ENCODE data around the gene ZC3H18.

The ZC3H18 gene

DNA sequence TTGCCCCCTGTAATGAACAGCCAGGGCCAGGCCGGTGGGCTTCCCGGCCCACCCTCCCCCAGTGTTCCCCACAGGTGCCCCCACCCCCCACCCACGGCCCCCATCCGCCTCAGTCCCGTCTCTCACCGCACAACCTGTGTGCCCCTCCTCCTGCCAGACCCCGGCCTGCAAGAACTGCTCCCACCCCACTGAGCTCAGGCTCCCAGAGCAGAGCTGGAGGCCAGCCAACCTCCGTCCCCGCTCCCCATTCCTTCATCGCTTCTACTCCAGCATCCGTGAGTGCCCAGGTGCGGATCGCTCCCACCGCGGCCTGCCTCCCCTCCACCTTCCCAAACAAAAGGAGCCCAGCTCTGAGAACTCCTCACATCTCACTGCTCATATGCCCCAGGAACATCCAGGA, 88.5 kb downstream of the ZC3H18 start:
- no peak for TF ChIP-seq USF1 (IDR thresholded peaks at IDR 0.05)
- no peak for TF ChIP-seq TEAD4 (IDR thresholded peaks at IDR 0.05)
- TF ChIP-seq TCF12 (IDR thresholded peaks at IDR 0.05; ENCODE audit: low read depth): no peak
- TF ChIP-seq NFIC (IDR thresholded peaks at IDR 0.05): no peak
- TF ChIP-seq MAX (IDR thresholded peaks at IDR 0.05): no peak
- TF ChIP-seq YY1 (IDR thresholded peaks at IDR 0.05; ENCODE audit: low read depth): no peak
- no peak for TF ChIP-seq EGR1 (IDR thresholded peaks at IDR 0.05)
- TF ChIP-seq ZBTB7A (IDR thresholded peaks at IDR 0.05; ENCODE audit: low read depth): no peak
- no peak for TF ChIP-seq CREB1 (IDR thresholded peaks at IDR 0.05; ENCODE audit: low read depth)
- TF ChIP-seq FOXM1 (IDR thresholded peaks at IDR 0.05; ENCODE audit: borderline replicate concordance, low read depth): no peak
- no peak for TF ChIP-seq EP300 (IDR thresholded peaks at IDR 0.05; ENCODE audit: borderline replicate concordance)
- no peak for TF ChIP-seq REST (IDR thresholded peaks at IDR 0.05; ENCODE audit: low read depth)
- no peak for TF ChIP-seq CEBPB (IDR thresholded peaks at IDR 0.05)
- TF ChIP-seq RAD21 (IDR thresholded peaks at IDR 0.05; ENCODE audit: low read depth): no peak
- TF ChIP-seq TAF1 (IDR thresholded peaks at IDR 0.05; ENCODE audit: low read depth): no peak

DNA sequence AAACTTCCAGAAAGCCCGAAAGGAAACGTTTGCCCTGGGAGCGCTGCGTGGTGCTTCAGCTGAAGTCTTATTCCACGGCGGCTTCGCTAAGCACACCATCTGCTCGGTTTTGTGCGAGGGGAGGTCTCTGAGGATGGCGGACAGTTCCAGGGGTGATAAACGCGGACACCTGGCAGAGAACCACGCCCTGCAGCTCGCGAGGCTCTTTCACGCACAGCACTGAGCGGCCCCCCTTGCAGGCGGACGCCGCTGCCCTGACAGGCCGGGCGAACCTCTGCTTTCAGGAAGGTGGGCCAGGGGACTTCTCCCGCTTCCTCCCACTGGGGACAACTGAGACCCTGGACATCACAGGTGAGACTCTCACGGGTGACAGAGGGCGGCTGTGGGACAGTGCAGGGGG, 89.0 kb downstream of the ZC3H18 start:
- TF ChIP-seq EGR1 (IDR thresholded peaks at IDR 0.05) (no peak), CEBPB (IDR thresholded peaks at IDR 0.05) (no peak), ZBTB7A (IDR thresholded peaks at IDR 0.05; ENCODE audit: low read depth) (no peak), REST (IDR thresholded peaks at IDR 0.05; ENCODE audit: low read depth) (no peak), EP300 (IDR thresholded peaks at IDR 0.05; ENCODE audit: borderline replicate concordance) (no peak), RAD21 (IDR thresholded peaks at IDR 0.05; ENCODE audit: low read depth) (no peak), NFIC (IDR thresholded peaks at IDR 0.05) (no peak), FOXM1 (IDR thresholded peaks at IDR 0.05; ENCODE audit: borderline replicate concordance, low read depth) (no peak), TAF1 (IDR thresholded peaks at IDR 0.05; ENCODE audit: low read depth) (no peak), MAX (IDR thresholded peaks at IDR 0.05) (no peak), TEAD4 (IDR thresholded peaks at IDR 0.05) (no peak), CREB1 (IDR thresholded peaks at IDR 0.05; ENCODE audit: low read depth) (no peak), USF1 (IDR thresholded peaks at IDR 0.05) (no peak), YY1 (IDR thresholded peaks at IDR 0.05; ENCODE audit: low read depth) (no peak), TCF12 (IDR thresholded peaks at IDR 0.05; ENCODE audit: low read depth) (no peak)

DNA sequence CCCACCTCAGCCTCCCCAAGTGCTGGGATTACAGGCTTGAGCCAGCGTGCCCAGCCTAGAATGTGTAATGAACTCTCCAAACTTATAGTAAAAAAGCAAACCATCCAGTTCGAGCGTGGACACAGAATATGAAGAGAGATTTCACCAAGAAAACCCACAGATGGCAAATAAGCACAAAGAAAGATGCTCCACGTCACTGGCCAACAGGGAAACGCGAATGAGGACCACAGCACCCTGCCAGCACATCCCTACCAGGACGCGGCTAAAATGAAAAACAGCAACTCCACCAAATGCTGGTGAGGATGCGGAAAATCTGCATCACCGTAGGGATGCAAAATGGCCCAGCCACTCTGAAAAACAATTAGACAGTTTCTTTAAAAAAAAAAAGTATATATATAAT, 91.3 kb downstream of the ZC3H18 start:
- no peak for TF ChIP-seq CEBPB (IDR thresholded peaks at IDR 0.05)
- no peak for TF ChIP-seq USF1 (IDR thresholded peaks at IDR 0.05)
- no peak for TF ChIP-seq RAD21 (IDR thresholded peaks at IDR 0.05; ENCODE audit: low read depth)
- no peak for TF ChIP-seq MAX (IDR thresholded peaks at IDR 0.05)
- no peak for TF ChIP-seq EGR1 (IDR thresholded peaks at IDR 0.05)
- TF ChIP-seq REST (IDR thresholded peaks at IDR 0.05; ENCODE audit: low read depth): no peak
- no peak for TF ChIP-seq ZBTB7A (IDR thresholded peaks at IDR 0.05; ENCODE audit: low read depth)
- TF ChIP-seq FOXM1 (IDR thresholded peaks at IDR 0.05; ENCODE audit: borderline replicate concordance, low read depth): no peak
- TF ChIP-seq NFIC (IDR thresholded peaks at IDR 0.05): no peak
- no peak for TF ChIP-seq YY1 (IDR thresholded peaks at IDR 0.05; ENCODE audit: low read depth)
- TF ChIP-seq CREB1 (IDR thresholded peaks at IDR 0.05; ENCODE audit: low read depth): no peak
- no peak for TF ChIP-seq EP300 (IDR thresholded peaks at IDR 0.05; ENCODE audit: borderline replicate concordance)
- no peak for TF ChIP-seq TCF12 (IDR thresholded peaks at IDR 0.05; ENCODE audit: low read depth)
- no peak for TF ChIP-seq TEAD4 (IDR thresholded peaks at IDR 0.05)
- no peak for TF ChIP-seq TAF1 (IDR thresholded peaks at IDR 0.05; ENCODE audit: low read depth)
